SK-N-MC (cell line): ENCODE measurements around the gene PRELP.

Experiments
- DNase-seq: peaks from one replicate; pipeline ENCODE4 v3.0.0-alpha.2; 2011; ENCODE audit warnings: low read depth, low spot score
- H3K27ac ChIP-seq: fragments of 200-600 bp; sonication (generic); 2 replicates; pipeline ENCODE4 v1.5.1; 2016; ENCODE audit warnings: mixed run types
- H3K36me3 ChIP-seq: fragments of 200-600 bp; sonication (generic); 2 replicates; pipeline ENCODE4 v1.6.1; 2017; ENCODE audit warnings: antibody characterized with exemption, low read length, mixed read lengths; ENCODE audit not compliant: insufficient read depth
- H3K4me3 ChIP-seq: fragments of 200-600 bp; sonication (generic); 2 replicates; pipeline ENCODE4 v1.5.1; 2016
- H3K9ac ChIP-seq: fragments of 200-600 bp; sonication (generic); 2 replicates; pipeline ENCODE4 v1.8.0; 2017; ENCODE audit warnings: mixed run types, mixed read lengths; ENCODE audit not compliant: insufficient read length
- H3K9me3 ChIP-seq: fragments of 200-600 bp; sonication (generic); 2 replicates; pipeline ENCODE4 v1.6.1; 2017; ENCODE audit warnings: low read depth, mild to moderate bottlenecking, antibody characterized with exemption, low read length, moderate library complexity, mixed read lengths
- EZH2 ChIP-seq: fragments of 200-600 bp; sonication (generic); IDR thresholded peaks from one replicate; pipeline ENCODE4 v1.6.1; 2017; ENCODE audit warnings: antibody characterized with exemption
- FOXP2 ChIP-seq: optimal IDR thresholded peaks from 2 replicates; pipeline ENCODE3; 2011; ENCODE audit warnings: mild to moderate bottlenecking, moderate library complexity; ENCODE audit not compliant: insufficient read depth; ENCODE audit errors: extremely low read length, control extremely low read depth
- POLR2AphosphoS5 ChIP-seq: IDR thresholded peaks from 2 replicates; pipeline ENCODE4 v1.6.1; 2012; ENCODE audit warnings: mild to moderate bottlenecking, low read depth, low read length, borderline replicate concordance

The PRELP gene

GRCh38 chr1:203536575-203536974 lies 61.0 kb downstream of the PRELP start:
- no peak overlapping the region for H3K9ac ChIP-seq
- DNase-seq = no peak
- no peaks in the 10 kb centered on the region for H3K36me3 ChIP-seq
- no peaks in the 10 kb centered on the region for H3K9me3 ChIP-seq
- H3K27ac ChIP-seq = no peak overlapping the region
- TF ChIP-seq POLR2AphosphoS5 = no peak
- no peak for TF ChIP-seq FOXP2
- no peak for TF ChIP-seq EZH2
- H3K4me3 ChIP-seq = no peak overlapping the region

- Histone ChIP-seq H3K36me3 (no peaks in the 10 kb centered on the region), H3K27ac (no peak overlapping the region), H3K4me3 (no peak overlapping the region), H3K9ac (no peak overlapping the region), H3K9me3 (no peaks in the 10 kb centered on the region)
- no peak for DNase-seq
- TF ChIP-seq EZH2 (no peak), POLR2AphosphoS5 (no peak)
Measured at GRCh38 chr1:203536980-203537455, 61.4 kb downstream of the PRELP start.

- H3K36me3 ChIP-seq = no peaks in the 10 kb centered on the region
- H3K27ac ChIP-seq = no peak overlapping the region
- H3K4me3 ChIP-seq = no peak overlapping the region
- no peak for DNase-seq
- TF ChIP-seq POLR2AphosphoS5 = no peak
- no peak for TF ChIP-seq FOXP2
- TF ChIP-seq EZH2 = no peak
- H3K9ac ChIP-seq = no peak overlapping the region
- H3K9me3 ChIP-seq = no peaks in the 10 kb centered on the region
Measured at GRCh38 chr1:203537806-203538464, 62.3 kb downstream of the PRELP start.

DNA sequence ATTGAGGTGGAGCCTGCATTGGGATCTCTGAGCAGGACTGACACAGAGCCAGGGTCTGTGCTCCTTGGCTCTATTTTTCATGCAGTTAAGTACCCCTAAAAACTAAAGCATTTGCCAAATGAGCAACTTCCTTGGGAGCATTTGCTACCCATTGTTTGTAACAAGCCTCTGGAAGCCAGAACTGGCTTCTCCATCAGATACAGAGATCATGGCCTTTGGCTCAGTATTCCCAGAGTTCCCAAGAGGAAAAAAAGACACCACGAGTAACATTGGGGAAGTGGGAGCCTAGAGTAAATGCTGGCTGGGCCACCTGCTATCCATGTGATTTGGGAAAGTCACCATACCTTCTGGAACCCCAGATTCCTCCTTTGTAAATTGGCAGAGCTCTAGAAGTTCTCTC lies 63.1 kb downstream of the PRELP start:
- H3K27ac ChIP-seq = no peak overlapping the region
- no peak for DNase-seq
- no peak for TF ChIP-seq FOXP2
- H3K36me3 ChIP-seq = no peaks in the 10 kb centered on the region
- H3K9me3 ChIP-seq = no peaks in the 10 kb centered on the region
- H3K4me3 ChIP-seq = no peak overlapping the region
- H3K9ac ChIP-seq = no peak overlapping the region

GRCh38 chr1:203539831-203540546 lies 64.4 kb downstream of the PRELP start:
- no peak overlapping the region for H3K4me3 ChIP-seq
- no peak overlapping the region for H3K9ac ChIP-seq
- TF ChIP-seq FOXP2 (no peak), POLR2AphosphoS5 (no peak), EZH2 (no peak)
- H3K36me3 ChIP-seq = no peaks in the 10 kb centered on the region
- no peak for DNase-seq
- no peaks in the 10 kb centered on the region for H3K9me3 ChIP-seq
- H3K27ac ChIP-seq = no peak overlapping the region
